ENCODE measurements around the gene HMGB3. TPM values are rescaled to one million over a fixed set of nuclear protein-coding genes. Genes with fewer than 3 reads are reported as not detected.

HMGB3 gene
- total RNA-seq = 102 to 103 TPM (median 103 TPM) in 3 replicates

DNA sequence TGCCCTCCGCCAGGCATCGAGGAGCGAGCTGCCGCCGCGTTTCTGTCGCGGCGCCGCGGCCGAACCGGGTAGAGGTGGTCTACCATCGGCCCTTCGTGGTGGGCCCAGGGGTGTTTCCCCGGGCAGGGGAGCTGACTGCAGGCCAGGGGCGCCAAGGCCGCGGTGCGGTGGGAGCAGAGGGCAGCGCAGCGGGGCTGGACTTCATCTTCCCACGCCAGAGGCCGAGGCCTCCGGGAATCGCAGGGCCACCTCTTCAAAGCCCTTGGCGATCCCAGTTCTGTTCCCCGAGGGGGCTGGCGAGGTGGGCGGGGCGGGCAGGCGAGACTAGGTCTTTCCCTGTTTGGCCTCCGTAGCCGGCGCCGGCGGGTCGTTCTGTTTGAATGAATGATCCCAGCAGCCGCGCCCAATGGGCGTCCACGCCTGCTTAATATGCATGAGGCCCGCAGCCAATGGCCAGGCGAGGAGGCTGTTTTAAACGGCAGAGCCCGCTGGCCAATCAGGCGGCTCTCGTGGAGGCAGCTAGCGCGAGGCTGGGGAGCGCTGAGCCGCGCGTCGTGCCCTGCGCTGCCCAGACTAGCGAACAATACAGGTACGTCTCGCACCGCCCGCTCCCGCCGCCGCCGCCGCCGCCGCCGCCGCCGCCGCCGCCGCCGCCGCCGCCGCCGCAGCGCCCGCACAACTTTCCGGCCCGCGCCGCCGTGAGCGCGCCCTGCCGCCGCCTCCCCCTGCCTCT lies at the start of gene HMGB3:
HMGB3 (plus strand) TSS at position 548 of the 733 bp plus-strand sequence. CDS start 2,265 bp downstream, outside the sequence.
- Mint-ChIP-seq H3K4me3 (peak within 1 kb of the TSS; percentile 61), H3K9me3 (peaks cover 24% of the 10 kb centered on the region), H3K27ac (no peak within 1 kb of the TSS), H3K36me3 (peaks cover 5% of the 10 kb centered on the region), H3K27me3 (ENCODE audit: low read depth) (no peaks in the 10 kb centered on the region), H3K4me1 (peaks cover 6% of the 10 kb centered on the region)
- peak; percentile 75 to 83 for DNase-seq (ENCODE audit: low spot score in 2 of 2, unreplicated experiment in 2 of 2)
- TF ChIP-seq, protein P1, sequence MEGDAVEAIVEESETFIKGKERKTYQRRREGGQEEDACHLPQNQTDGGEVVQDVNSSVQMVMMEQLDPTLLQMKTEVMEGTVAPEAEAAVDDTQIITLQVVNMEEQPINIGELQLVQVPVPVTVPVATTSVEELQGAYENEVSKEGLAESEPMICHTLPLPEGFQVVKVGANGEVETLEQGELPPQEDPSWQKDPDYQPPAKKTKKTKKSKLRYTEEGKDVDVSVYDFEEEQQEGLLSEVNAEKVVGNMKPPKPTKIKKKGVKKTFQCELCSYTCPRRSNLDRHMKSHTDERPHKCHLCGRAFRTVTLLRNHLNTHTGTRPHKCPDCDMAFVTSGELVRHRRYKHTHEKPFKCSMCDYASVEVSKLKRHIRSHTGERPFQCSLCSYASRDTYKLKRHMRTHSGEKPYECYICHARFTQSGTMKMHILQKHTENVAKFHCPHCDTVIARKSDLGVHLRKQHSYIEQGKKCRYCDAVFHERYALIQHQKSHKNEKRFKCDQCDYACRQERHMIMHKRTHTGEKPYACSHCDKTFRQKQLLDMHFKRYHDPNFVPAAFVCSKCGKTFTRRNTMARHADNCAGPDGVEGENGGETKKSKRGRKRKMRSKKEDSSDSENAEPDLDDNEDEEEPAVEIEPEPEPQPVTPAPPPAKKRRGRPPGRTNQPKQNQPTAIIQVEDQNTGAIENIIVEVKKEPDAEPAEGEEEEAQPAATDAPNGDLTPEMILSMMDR (IDR thresholded peaks at IDR 0.05; ENCODE audit: unreplicated experiment) = no peak

DNA sequence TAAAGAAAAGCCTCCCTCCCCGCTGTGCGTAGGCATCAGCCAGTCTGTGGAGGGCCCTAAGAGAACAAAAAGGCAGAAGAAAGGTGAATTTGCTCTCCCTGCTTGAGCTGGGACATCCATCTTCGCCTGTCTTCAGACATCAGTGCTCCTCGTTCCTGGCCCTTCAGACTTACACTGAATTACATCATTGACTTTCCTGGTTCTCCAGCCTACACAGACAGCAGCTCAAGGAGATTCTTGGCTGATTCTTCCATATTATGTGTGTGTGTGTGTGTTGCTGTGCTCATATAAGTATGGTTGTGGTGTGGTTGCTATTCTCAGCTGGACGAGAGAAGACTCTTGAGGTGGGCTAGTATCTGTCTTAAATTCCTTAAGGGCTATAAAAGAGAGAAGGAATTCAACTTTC lies 49.2 kb upstream of the HMGB3 start:
- Mint-ChIP-seq H3K27me3 (ENCODE audit: low read depth) (no peaks in the 10 kb centered on the region), H3K36me3 (no peaks in the 10 kb centered on the region), H3K27ac (no peak overlapping the region), H3K4me3 (no peak overlapping the region), H3K9me3 (peaks cover 21% of the 10 kb centered on the region), H3K4me1 (peaks cover 6% of the 10 kb centered on the region)
- TF ChIP-seq, protein P1 (IDR thresholded peaks at IDR 0.05; ENCODE audit: unreplicated experiment) = no peak
- no peak for DNase-seq (ENCODE audit: low spot score in 2 of 2, unreplicated experiment in 2 of 2)

DNA sequence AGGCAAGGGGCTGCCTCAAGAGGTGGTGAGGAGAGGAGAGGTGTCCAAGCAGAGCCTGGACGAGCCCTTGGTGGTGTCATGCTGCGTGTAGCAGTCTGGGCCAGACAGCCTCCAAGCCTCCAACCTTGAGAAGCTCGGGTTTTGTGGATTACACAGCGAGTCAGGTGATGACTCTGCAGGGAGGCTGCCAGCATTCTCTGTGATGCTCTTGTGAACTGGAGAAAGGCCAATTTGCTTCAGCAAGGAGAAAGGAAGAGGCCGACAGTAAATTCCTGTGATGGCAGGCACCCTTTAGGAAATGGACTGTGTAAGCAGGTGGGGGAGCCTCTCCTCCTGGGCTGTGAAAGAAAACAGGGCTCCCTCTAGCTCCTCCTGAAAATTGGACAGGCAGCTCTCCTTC lies 48.7 kb upstream of the HMGB3 start:
- H3K9me3 Mint-ChIP-seq = peaks cover 23% of the 10 kb centered on the region
- no peaks in the 10 kb centered on the region for H3K36me3 Mint-ChIP-seq
- H3K27ac Mint-ChIP-seq = no peak overlapping the region
- H3K27me3 Mint-ChIP-seq (ENCODE audit: low read depth) = no peaks in the 10 kb centered on the region
- H3K4me1 Mint-ChIP-seq = peaks cover 6% of the 10 kb centered on the region
- TF ChIP-seq, protein P1 (IDR thresholded peaks at IDR 0.05; ENCODE audit: unreplicated experiment) = no peak
- H3K4me3 Mint-ChIP-seq = no peak overlapping the region
- no peak for DNase-seq (ENCODE audit: low spot score in 2 of 2, unreplicated experiment in 2 of 2)

GRCh38 chrX:150935467-150935866 lies 47.7 kb upstream of the HMGB3 start:
- H3K36me3 Mint-ChIP-seq = no peaks in the 10 kb centered on the region

DNA sequence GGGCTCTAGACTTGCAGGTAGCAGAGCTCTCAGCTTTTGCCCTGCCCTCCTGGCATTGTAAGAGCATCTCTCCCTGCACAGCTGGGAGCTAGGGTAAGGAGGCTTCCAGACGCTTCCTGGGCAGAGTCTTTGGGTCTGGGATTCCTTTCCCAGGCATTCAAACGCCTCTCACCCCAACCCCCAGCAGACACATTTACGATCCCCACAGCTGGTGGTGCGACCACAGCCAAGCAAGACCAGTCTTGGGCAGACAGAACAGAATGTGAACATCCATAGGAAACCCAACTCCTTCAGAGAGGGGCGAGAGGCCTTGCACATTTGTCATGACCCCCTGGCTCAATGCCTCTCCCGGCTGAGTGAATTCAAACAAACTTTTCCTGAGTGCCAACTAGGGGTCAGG lies 46.6 kb upstream of the HMGB3 start:
- Mint-ChIP-seq H3K4me1 (peaks cover 10% of the 10 kb centered on the region), H3K36me3 (no peaks in the 10 kb centered on the region), H3K27ac (no peak overlapping the region), H3K27me3 (ENCODE audit: low read depth) (no peaks in the 10 kb centered on the region), H3K9me3 (peaks cover 31% of the 10 kb centered on the region), H3K4me3 (no peak overlapping the region)
- TF ChIP-seq, protein P1 (IDR thresholded peaks at IDR 0.05; ENCODE audit: unreplicated experiment) = no peak
- no peak for DNase-seq (ENCODE audit: low spot score in 2 of 2, unreplicated experiment in 2 of 2)

More at GRCh38 chrX:150935467-150935866, 47.7 kb upstream of the HMGB3 start:
- TF ChIP-seq, protein P1 (IDR thresholded peaks at IDR 0.05; ENCODE audit: unreplicated experiment) = no peak
- Mint-ChIP-seq H3K27me3 (ENCODE audit: low read depth) (no peaks in the 10 kb centered on the region), H3K9me3 (peaks cover 23% of the 10 kb centered on the region), H3K27ac (no peak overlapping the region), H3K4me1 (peaks cover 6% of the 10 kb centered on the region), H3K4me3 (no peak overlapping the region)
- DNase-seq (ENCODE audit: low spot score in 2 of 2, unreplicated experiment in 2 of 2) = no peak
